HepG2 (cell line): ENCODE data around the gene PRICKLE3. TPM values are rescaled to one million over a fixed set of nuclear protein-coding genes. Genes with fewer than 3 reads are reported as not detected.

Experiments used
- CBX1 ChIP-seq: IDR thresholded peaks from one replicate; pipeline ENCODE4 v1.6.1; 2016; ENCODE audit warnings: antibody characterized with exemption, low read depth
- CEBPG ChIP-seq: IDR thresholded peaks from 2 replicates; pipeline ENCODE4 v1.6.1; 2016
- CTCF ChIP-seq: sonication (generic); formaldehyde crosslinking; IDR thresholded peaks from 2 replicates; pipeline ENCODE4 v1.5.0; 2020; ENCODE audit warnings: mild to moderate bottlenecking, missing genetic modification reagents, moderate library complexity
- ESRRA ChIP-seq: sonication (generic); formaldehyde crosslinking; IDR thresholded peaks from 2 replicates; pipeline ENCODE4 v1.5.1; 2020; ENCODE audit warnings: mild to moderate bottlenecking, low read depth, missing genetic modification reagents
- ETV6 ChIP-seq: sonication (generic); formaldehyde crosslinking; conservative IDR thresholded peaks from 2 replicates; pipeline ENCODE4 v1.4.0; 2020; ENCODE audit warnings: missing genetic modification reagents
- FOXO1 ChIP-seq: sonication (generic); formaldehyde crosslinking; IDR thresholded peaks from 2 replicates; pipeline ENCODE4 v1.4.0; 2020; ENCODE audit warnings: missing genetic modification reagents
- HIVEP1 ChIP-seq: sonication (generic); formaldehyde crosslinking; IDR thresholded peaks from 2 replicates; pipeline ENCODE4 v1.4.0; 2020; ENCODE audit warnings: mild to moderate bottlenecking, missing genetic modification reagents
- HNRNPH1 ChIP-seq: fragments of 200-400 bp; formaldehyde crosslinking; optimal IDR thresholded peaks from 2 replicates; pipeline ENCODE3; 2017; ENCODE audit warnings: mild to moderate bottlenecking, low read depth, low read length
- KDM3A ChIP-seq: IDR thresholded peaks from 2 replicates; pipeline ENCODE4 v1.6.1; 2018; ENCODE audit warnings: low read depth, missing compliant biosample characterization
- NR2F2 ChIP-seq: IDR thresholded peaks from 2 replicates; pipeline ENCODE4 v1.6.1; 2012; ENCODE audit warnings: low read depth, inconsistent platforms, borderline replicate concordance
- PBX3 ChIP-seq: sonication (generic); formaldehyde crosslinking; IDR thresholded peaks from 2 replicates; pipeline ENCODE4 v1.8.1; 2023; ENCODE audit warnings: missing genetic modification reagents, inconsistent platforms, borderline replicate concordance
- POLR2G ChIP-seq: fragments of 200-400 bp; formaldehyde crosslinking; IDR thresholded peaks from 2 replicates; pipeline ENCODE4 v1.6.1; 2018; ENCODE audit warnings: mild to moderate bottlenecking, low read depth, low read length, moderate library complexity
- RAD51 ChIP-seq: fragments of 450-650 bp; IDR thresholded peaks from 2 replicates; pipeline ENCODE4 v1.6.1; 2016; ENCODE audit warnings: borderline replicate concordance
- SP4 ChIP-seq: sonication (generic); formaldehyde crosslinking; IDR thresholded peaks from 2 replicates; pipeline ENCODE4 v1.8.1; 2023; ENCODE audit warnings: mild to moderate bottlenecking, missing genetic modification reagents
- ZBTB7B ChIP-seq: sonication (generic); formaldehyde crosslinking; IDR thresholded peaks from 2 replicates; pipeline ENCODE4 v1.4.0; 2020; ENCODE audit warnings: missing genetic modification reagents
- ZFY ChIP-seq: sonication (generic); formaldehyde crosslinking; IDR thresholded peaks from 2 replicates; pipeline ENCODE4 v1.4.0; 2020; ENCODE audit warnings: missing genetic modification reagents
- ZNF232 ChIP-seq: sonication (generic); formaldehyde crosslinking; IDR thresholded peaks from 2 replicates; pipeline ENCODE4 v1.4.0; 2020; ENCODE audit warnings: missing genetic modification reagents, borderline replicate concordance
- ZNF235 ChIP-seq: sonication (generic); formaldehyde crosslinking; IDR thresholded peaks from 2 replicates; pipeline ENCODE4 v1.8.1; 2023; ENCODE audit warnings: mild to moderate bottlenecking, missing genetic modification reagents, borderline replicate concordance
- ZNF468 ChIP-seq: sonication (generic); formaldehyde crosslinking; IDR thresholded peaks from 2 replicates; pipeline ENCODE4 v1.8.0; 2022; ENCODE audit warnings: mild to moderate bottlenecking, moderate library complexity, missing genetic modification reagents
- ZNF501 ChIP-seq: sonication (generic); formaldehyde crosslinking; IDR thresholded peaks from 2 replicates; pipeline ENCODE4 v1.5.1; 2020; ENCODE audit warnings: mild to moderate bottlenecking, moderate library complexity, missing genetic modification reagents
- ZNF550 ChIP-seq: sonication (generic); formaldehyde crosslinking; IDR thresholded peaks from 2 replicates; pipeline ENCODE4 v1.4.0; 2020; ENCODE audit warnings: mild to moderate bottlenecking, missing genetic modification reagents, borderline replicate concordance
- ZNF709 ChIP-seq: sonication (generic); formaldehyde crosslinking; IDR thresholded peaks from 2 replicates; pipeline ENCODE4 v1.5.0; 2020; ENCODE audit warnings: mild to moderate bottlenecking, missing genetic modification reagents
- ZNF766 ChIP-seq: sonication (generic); formaldehyde crosslinking; IDR thresholded peaks from 2 replicates; pipeline ENCODE4 v1.5.0; 2020; ENCODE audit warnings: missing genetic modification reagents, borderline replicate concordance
- polyA plus RNA-seq, 8 experiments: library from polyadenylated mRNA; depleted of rRNA in 3 of 8; stranded (reverse) in 7 of 8; unstranded in 1 of 8; fragments of >200 nt; fragmentation: Illumina TruSeq in 4 of 8; extraction: Trizol in 4 of 8; gene quantifications; 2 replicates each; pipeline versions ENCODE4 v1.2.1 to v1.2.3, GENCODE V29; 2011 to 2016; ENCODE audit warnings: low read depth in 4 of 8, missing spikeins in 1 of 8, mixed read lengths in 1 of 8; ENCODE audit not compliant: insufficient read depth in 1 of 8
- total RNA-seq, 5 experiments: library from RNA; depleted of rRNA; stranded (reverse); fragments of >200 nt; fragmentation: Illumina TruSeq; extraction: Trizol; gene quantifications; 2 replicates each; pipeline ENCODE4 v1.2.3, GENCODE V29; 2016; ENCODE audit warnings: low read depth in 1 of 5
- TF ChIP-seq, protein P1 (sequence below): sonication (generic); formaldehyde crosslinking; IDR thresholded peaks from 2 replicates; pipeline ENCODE4 v1.8.0; 2022; ENCODE audit warnings: missing genetic modification reagents, mild to moderate bottlenecking, borderline replicate concordance
- TF ChIP-seq, protein P2 (sequence below): sonication (generic); formaldehyde crosslinking; IDR thresholded peaks from 2 replicates; pipeline ENCODE4 v1.8.1; 2023; ENCODE audit warnings: mild to moderate bottlenecking, missing genetic modification reagents
- TF ChIP-seq, protein P3 (sequence below): sonication (generic); formaldehyde crosslinking; IDR thresholded peaks from 2 replicates; pipeline ENCODE4 v1.5.0; 2020; ENCODE audit warnings: missing genetic modification reagents

PRICKLE3 gene
- total and polyA plus RNA-seq, 2 of the 13 experiments (the other 11 are each of a cell fraction or from before 2014, with no cell fraction given), result 2.6 TPM

DNA sequence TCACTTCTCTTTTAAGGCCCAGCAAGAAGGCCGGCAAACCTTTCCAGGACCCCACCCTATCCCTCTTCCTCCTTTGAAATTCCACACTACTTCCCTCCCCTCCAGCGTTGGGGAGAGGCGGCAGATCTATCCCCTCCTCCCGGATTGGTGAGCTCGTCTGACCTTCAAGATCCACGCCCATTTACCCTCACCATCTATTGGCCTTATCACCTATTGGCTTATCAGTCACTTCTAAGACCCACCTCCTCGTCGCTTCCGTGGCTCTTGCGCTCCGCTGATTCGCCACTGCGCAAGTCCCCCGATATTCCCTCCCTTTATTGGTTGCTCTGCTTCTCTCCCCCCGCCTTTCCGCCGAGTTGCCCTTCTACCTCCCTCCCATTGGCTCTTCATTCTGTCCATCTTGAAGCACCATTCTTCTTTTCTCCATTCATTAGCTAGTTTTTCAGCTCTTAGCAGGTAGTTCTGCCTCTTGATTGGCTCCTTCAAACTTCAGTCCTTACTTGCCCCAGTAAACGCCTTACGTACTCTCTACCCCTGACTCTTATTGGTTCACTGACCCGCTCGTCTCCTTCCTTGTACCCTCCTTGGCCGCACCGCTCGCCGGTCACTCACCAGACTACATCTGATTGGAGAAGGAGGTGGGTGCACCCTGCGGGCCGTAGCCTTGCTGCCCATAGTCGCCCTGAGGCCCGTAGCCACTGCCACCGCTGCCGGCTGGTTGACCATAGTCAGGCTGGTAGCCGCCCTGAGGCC lies 4.8 kb upstream of the PRICKLE3 start (continued):
- TF ChIP-seq ZNF766 (CRISPR knock-in tag) (no peak), POLR2G (peak; percentile 79), ZNF501 (no peak), ZBTB7B (CRISPR knock-in tag) (no peak), ETV6 (CRISPR knock-in tag) (no peak), HIVEP1 (CRISPR knock-in tag) (no peak), PBX3 (CRISPR knock-in tag) (peak; percentile 76; the same call in 1 of the 2 replicates), FOXO1 (CRISPR knock-in tag) (no peak), ZNF550 (CRISPR knock-in tag) (no peak), ESRRA (CRISPR knock-in tag) (no peak), SP4 (CRISPR knock-in tag) (peak; percentile 20; the same call in 1 of the 2 replicates), NR2F2 (no peak), KDM3A (CRISPR knock-in tag) (no peak), ZNF232 (CRISPR knock-in tag) (no peak), ZNF709 (no peak), ZFY (CRISPR knock-in tag) (peak; percentile 88), ZNF468 (CRISPR knock-in tag) (no peak), RAD51 (no peak), ZNF235 (CRISPR knock-in tag) (no peak), CEBPG (CRISPR knock-in tag) (no peak), CBX1 (no peak), CTCF (CRISPR knock-in tag) (no peak), HNRNPH1 (no peak)
- TF ChIP-seq, protein P1, sequence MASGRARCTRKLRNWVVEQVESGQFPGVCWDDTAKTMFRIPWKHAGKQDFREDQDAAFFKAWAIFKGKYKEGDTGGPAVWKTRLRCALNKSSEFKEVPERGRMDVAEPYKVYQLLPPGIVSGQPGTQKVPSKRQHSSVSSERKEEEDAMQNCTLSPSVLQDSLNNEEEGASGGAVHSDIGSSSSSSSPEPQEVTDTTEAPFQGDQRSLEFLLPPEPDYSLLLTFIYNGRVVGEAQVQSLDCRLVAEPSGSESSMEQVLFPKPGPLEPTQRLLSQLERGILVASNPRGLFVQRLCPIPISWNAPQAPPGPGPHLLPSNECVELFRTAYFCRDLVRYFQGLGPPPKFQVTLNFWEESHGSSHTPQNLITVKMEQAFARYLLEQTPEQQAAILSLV, result no peak
- TF ChIP-seq, protein P2, sequence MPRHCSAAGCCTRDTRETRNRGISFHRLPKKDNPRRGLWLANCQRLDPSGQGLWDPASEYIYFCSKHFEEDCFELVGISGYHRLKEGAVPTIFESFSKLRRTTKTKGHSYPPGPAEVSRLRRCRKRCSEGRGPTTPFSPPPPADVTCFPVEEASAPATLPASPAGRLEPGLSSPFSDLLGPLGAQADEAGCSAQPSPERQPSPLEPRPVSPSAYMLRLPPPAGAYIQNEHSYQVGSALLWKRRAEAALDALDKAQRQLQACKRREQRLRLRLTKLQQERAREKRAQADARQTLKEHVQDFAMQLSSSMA, result no peak
- TF ChIP-seq, protein P3, sequence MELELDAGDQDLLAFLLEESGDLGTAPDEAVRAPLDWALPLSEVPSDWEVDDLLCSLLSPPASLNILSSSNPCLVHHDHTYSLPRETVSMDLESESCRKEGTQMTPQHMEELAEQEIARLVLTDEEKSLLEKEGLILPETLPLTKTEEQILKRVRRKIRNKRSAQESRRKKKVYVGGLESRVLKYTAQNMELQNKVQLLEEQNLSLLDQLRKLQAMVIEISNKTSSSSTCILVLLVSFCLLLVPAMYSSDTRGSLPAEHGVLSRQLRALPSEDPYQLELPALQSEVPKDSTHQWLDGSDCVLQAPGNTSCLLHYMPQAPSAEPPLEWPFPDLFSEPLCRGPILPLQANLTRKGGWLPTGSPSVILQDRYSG (CRISPR knock-in tag), result no peak
